A204.1 (cell line): ENCODE data around the gene GNG2.

Source experiments
- FAIRE-seq: peaks from 2 replicates; lab custom pipeline; 2012; peaks lifted over from hg19 to GRCh38; lab: Jason Lieb, UNC

GNG2 gene

DNA sequence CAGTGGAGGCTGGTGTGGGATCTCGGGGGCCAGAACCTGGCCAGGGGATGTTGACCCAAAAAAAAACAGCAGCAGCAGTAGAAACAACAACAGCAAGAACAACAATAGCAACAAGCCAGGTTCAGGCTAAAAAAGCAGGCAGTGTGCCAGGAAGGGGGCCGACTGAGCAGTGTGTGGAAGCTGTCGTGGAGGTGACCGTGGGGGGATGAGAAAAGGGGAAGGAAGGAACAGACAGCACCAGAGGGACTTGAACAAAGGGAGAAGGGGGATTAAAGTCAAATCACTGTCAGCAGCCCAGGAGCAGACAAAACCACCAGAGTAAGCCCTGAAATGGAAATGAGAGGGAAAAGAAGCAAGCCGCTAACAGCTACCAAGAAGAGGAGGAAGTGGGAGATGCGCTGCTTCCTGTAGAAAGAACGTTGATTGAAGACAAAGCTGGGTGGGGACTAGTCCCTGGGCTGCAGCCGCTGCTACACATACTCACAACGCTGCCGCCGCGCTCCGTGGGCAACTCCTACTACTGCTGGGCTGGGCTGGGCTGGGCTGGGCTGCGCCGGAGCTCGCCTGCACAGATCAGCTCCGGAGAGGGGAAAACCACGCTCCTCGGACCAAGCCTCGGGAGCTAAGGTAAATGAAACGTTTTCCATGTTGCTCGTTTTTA is at the start of gene GNG2:
GNG2 (plus strand) TSS at position 449 of the 661 bp plus-strand sequence. CDS start 90,067 bp downstream, outside the sequence.
- FAIRE-seq: no peak

DNA sequence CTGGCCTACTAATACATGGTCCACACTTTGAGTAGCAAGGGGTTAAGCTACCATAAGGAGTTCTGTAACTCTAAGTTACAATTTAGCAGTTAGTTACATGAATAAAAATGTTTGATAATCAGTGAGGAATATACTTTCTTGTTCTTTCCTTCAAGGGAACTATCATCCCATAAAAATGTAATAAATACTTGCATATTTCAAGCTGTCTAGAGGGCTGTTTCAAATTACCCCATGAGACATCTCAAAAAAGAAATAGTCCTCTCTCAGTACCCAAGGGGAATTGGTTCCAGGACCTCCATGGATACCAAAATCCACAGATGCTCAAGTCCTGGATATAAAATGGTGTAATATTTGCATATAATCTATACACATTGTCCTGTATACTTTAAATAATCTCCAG is 48.7 kb upstream of the GNG2 start:
- FAIRE-seq: no peak

DNA sequence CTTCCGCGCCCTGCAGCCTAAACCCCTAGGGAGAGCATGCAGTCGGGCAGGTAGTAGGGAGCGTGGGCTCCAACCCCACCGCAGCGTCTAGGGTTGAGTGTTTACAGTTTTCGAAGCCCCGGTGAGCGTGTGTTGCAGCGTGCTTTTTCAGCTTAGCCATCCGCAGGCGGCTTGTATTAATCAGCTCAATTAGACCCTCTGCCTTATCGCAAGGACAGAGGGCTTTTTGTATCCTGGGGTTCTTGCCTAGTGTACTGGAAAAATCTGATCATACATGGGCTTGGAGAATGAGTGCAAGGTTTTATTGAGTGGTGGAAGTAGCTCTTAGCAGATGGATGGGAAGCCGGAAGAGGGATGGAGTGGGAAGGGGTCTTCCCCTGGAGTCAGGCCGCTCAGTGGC is 44.4 kb upstream of the GNG2 start:
- FAIRE-seq: no peak

DNA sequence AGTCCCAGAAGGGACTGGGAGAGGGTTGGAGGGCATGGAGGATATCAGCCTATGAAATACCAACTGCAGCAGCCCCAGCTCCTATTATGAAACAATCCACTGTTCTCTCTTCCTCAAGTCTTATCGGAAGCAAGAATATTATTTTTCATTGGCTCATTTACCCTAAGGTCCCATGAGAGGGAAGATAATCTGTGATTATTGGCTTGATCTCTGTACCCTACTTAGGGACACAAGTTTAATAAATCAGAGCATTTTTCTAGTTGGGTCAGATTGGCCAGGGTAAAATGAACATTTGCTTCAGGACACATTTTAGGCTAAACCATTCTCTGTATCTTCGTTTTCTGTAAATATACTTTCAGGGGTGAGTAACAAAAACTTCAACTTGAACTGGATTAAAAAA is 43.1 kb upstream of the GNG2 start:
- no peak for FAIRE-seq

DNA sequence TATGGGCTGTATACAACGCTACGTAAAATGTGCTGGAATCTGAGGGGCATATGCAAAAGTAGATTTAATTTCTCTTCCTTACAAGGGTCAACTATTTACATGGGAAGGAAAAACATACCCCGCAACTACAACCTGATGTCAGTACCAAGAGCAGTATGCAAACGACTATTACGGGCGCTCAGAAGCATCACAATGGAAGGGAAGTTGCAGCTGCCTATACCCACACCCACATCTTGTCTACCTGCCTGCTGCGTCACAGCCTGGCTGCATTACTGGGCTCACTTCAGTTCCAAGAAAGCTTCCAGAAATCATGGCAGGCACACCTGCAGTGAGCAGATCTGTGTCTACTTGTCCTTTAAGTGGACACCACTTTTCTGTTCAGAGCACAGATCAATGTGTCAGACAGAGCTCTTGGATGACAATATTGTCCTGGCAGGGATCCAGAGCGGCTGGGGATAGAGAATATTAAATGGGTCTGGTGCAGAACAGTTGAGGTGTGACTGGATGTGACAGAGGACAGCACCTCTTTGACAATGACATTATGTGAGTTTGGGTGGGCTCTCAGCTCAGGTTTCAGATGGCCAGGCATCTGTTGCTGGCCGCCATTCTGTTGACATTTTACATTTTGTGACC is 41.5 kb upstream of the GNG2 start:
- FAIRE-seq: no peak

DNA sequence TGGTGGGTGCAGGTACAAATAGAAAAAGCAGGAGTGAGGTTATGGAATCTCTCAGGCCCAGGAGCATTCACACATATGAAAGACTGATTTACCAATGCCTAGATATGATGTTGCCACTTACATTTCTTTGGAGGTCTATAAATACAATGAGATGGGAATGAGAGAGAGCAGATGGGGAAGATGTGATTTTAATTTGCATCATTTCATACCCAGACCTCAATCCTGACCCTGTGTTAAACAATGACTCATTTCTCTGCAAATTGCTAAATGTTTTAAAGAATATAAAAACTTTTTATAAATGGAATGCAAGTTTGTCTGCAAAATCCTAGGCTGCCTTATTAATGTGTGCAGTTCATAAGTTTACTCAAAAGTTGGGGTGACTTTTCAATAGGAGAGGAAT is 38.6 kb upstream of the GNG2 start:
- no peak for FAIRE-seq

DNA sequence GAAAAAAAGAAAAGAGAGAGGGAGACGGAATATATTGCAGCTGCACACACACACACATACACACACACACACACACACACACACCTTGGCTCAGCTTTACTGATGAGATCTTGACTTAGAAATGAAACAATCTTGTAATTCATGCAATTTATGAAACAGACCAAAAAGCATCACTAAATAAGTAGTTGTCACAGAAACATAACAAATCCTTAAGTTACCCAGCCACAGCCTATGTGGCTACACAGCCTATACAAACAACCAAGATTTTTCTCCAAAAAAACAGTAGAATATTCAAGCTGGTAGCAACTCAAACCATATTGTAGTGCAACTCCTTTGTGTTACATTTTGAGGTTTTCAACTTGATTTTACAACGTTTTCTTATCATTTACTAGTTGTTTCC is 37.9 kb upstream of the GNG2 start:
- FAIRE-seq: no peak

DNA sequence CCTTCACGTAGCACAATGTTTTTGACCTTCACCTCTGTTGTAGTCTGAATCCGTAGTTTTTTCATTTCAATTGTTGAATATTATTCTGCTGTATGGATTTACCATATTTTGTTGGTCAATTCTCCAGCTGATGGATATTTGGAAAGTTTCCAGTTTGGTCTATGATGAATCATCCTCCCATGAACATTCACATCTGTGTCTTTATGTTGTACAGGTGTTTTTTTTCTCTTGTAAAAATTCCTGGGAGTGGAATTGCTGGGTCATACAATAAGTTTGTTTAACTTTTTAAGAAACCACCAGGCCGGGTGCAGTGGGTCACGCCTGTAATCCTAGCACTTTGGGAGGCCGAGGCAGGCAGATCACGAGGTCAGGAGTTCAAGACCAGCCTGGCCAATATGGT is 36.7 kb upstream of the GNG2 start:
- FAIRE-seq: no peak

DNA sequence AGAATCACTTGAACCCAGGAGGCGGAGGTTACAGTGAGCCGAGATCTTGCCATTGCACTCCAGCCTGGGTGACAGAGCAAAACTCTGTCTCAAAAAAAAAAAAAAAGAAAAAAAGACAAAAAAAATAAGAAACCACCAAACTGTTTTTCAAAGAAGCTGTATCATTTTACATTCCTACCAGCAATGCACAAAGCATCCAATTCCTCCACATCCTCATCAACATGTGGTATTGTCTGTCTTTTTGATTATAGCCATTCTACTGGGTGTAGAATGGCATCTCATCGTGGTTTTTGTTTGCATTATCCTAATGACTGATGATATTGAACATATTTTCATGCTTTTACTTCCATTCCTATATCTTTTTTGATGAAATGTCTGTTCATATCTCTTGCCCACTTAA is 36.2 kb upstream of the GNG2 start:
- no peak for FAIRE-seq

DNA sequence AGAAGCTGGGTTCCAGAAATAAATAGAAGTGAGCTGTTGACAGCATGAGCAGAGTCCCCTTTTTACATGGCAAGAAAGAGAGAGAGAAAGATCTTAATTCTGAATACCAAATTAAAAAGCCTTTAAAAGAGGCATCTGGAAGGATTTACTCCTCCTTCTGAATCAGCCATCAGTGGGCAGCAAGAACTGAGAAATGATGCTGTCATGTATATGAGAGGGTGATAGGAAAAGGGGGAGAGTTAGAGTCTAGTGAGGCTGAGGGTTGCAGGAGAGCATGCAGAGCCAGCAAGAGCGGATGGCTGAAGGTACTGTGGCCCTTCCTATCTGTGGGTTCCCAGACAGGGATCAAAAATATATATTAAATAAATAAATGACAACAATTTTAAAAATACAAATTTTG is 34.5 kb upstream of the GNG2 start:
- no peak for FAIRE-seq

DNA sequence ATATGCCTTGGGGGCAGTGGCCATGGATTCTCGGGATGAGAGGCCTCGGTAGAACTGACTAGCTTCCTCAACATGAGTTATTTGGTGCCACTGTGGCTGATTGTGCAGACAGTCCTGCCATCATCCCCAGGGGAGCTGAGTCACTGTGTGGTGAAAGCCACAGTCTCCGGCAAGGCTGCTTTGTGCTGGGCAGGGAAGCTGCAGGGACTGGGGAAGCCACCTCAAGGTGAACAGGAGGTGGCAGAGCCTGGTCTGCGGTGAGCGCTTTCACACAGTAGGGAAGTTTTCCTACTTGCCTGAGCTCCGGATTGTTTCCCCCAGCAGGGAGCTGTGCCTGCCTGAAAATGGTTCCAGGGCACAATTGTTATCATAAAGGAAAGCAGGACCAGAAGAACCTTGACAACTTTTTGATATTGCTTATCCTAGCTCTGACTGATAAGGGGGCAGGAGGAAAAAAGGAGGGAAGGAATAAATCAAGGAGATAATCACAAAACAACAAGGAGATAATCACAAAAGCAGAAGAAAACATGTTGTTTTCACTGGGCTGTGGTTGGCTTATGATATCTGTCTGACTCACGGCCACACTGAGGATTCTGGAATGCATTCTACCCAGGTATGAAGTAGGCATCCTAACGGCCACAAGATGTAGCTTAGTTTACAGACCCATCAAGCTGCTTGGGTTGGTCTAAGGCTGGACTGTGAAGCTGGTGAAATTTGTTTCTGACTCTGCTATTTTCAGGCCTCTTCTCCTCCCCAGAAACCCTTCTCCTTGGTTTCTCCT is 32.2 kb upstream of the GNG2 start:
- FAIRE-seq: no peak

DNA sequence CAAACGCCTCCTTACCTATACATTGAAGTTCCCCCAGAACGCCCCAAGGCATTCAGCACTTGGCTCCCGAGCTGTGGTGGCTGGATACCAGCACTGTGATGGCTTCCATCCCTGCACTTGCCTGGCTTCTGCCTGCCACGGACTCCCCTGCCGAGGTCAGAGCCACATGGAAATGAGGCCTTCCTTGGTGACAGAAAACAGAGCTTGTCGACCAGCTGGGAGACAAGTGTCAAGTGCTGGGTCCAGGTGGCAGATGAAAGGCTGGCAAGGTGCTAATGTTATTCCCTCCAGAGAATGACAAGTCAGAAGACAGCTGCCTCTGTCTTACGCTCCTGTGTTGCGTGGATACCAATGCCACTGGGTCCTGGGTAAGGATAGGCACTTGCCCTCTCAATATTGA is 26.2 kb upstream of the GNG2 start:
- no peak for FAIRE-seq

DNA sequence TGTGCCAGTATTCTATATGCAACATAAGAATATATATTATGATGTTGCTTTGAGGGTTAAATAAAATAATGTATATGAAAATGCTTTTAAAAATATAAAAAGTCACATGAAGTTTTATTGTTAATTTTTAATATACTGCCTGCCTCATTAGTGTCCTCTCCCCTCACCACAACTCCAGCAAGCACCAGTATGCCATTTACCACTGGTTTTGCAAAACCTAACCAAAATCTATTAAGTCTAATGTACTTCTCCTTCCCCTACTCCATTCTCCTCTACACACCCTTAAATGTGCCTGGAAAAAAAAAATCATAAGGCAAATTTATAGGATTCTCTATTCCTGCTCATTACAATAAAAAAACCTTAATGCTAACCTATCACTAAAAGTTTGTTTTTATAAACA is 24.0 kb upstream of the GNG2 start:
- FAIRE-seq: no peak

DNA sequence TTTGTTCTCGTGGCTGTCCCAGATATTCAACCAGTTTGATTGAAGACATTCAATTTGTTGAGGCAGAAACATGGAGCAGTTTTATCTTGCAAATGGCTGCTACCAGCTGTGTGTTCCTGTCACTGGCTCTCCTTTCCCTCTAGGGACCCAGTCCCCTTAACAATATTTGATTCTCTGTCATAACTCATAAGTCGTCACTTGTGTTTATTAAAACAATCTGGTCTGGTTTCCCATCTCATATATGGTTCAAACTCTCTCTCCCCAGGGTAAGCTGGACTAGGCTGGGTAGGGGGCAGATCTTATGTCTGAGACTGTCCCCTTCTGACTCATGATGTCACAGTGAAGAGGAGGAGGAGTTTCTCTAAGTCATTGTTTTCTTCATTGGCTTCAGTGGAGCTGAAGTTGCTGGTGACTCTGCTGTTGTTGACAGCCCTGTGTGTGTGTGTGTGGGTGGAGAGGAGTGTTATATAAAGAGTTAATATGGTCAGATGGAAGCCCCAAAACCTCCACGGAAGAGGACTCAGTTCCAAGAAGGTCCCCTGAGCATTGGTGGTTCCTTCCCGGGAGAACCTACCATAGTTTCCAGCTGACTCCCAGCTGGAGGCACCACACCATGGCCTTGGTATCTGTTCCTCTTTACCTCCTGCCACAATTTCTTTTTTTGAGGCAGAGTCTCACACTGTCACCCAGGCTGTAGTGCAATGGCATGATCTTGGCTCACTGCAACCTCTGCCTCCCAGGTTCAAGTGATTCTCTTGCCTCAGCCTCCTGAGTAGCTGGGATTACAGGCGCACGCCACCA is 16.1 kb upstream of the GNG2 start:
- FAIRE-seq: no peak

DNA sequence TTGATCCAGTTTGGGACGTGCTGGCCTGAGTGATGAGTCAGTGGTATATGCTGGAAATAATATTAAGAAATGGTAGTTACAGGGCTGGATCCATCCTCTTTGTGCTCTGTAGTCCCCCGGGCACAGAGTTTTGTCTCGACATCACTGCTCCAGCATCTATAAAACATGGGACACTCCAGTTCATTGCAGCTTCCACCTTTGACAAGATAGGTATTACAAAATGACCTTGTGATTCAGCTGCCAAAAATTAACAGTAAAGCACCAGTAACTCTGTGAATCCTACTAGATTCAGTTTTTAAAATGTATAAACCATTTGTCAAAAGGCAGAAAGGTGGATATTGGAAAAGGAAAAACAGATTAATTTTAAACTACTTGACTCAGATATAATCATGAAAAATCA is 14.6 kb upstream of the GNG2 start:
- no peak for FAIRE-seq

DNA sequence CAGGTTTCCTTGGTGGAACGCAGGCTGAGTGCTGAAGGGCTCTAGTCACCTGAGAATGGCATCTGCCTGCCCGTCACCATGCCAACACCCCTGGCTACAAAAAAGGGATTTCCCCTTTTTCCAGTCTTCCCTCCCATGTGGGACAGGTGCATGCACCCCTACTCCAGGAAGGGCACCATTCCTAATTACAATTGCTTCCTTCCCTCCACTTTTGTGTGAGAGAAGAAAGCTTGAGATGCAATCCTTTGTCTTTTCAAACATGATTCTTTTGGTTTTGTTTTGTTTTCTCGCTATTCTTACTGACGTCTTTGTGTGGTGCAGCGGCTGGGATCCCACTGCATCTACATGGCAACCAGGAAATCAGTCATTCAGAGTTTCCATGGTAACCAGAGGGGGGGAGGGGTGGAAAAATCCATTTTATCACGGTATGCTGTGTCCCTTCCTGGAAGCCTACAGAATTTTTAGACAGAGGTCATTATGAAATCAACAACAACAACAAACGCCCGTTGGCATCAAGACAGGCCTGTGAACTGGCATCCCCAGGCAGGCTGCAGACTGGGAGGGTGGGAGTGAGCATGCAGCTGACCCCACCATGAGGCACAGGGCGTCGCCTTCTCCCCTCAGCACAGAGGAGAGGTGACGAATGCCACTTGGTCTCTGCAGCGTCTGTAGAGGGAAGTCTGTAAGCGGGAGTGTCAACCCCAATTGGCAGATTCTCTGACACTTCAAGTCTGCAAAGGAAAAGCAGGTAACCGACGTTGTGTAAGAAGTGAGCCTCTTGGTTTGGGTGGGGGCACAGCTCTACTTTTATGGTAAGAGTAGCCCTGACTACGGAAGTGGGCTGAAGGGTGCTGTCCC is 13.6 kb upstream of the GNG2 start:
- no peak for FAIRE-seq

DNA sequence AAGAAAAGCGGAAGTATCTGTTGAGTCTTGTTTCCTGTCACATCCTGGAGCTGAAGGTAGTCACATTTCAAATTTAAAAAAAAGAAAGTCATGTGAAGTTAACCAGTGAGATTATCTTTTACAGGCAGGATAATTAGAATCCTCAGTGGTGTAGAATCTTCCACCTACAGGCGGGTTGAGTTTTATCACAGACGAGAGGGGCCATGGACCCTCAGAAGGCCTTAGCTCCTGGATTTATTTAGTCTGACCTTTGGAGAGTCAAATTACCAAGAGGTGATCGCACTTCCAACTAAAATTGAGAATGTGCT is 13.0 kb upstream of the GNG2 start:
- no peak for FAIRE-seq

DNA sequence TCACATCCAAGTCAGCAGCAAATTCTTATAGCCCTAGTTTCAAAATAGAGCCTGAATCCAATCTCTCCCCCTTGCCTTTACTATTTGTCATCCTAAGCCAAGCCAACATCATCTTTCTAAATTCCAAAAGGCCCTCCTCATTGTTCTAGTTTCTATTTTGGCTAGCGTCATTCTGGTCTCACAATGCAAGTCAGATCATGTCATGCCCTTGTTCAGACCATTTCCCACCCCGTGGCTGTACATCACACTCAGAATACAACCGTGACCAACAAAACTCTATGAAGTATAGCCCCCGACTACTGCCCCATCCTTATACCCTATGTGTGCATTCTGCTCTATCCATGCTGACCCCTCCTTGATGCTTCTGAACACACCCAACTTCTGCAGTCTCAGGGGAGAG is 12.3 kb upstream of the GNG2 start:
- no peak for FAIRE-seq

DNA sequence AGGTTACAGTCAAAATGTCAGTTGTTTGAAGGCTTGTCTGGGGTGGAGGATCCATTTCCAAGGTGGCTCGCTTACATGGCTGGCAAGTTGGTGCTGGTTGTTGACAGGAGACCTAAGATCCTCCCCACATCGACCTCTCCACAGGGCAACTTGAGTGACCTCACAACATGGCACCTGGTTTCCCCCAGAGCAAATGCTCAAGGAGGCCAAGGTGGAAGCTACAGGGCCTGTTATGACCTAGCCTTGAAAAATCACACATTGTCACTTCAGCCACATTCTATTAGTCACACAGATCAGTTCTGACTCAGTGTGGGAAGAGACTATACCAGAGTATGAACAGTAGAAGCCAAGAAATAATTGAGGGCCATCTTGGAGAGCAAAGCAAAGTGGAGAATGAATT is 11.3 kb upstream of the GNG2 start:
- no peak for FAIRE-seq

DNA sequence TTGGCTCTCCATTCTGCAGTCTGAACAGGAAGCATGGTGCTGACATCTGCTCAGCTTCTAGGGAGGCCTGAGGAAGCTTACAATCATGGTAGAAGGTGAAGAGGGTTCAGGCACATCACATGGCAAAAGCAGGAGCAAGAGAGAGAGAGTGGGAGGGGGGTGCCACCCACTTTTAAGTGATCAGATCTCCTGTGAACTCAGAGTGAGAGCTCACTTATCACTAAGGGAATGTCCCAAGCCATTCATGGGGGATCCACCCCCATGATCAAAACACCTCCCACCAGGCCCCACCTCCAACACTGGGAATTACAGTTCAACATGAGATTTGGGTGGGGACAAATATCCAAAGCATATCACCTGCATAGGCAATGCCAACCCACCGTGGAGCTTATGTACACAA is 9.8 kb upstream of the GNG2 start:
- FAIRE-seq: no peak

DNA sequence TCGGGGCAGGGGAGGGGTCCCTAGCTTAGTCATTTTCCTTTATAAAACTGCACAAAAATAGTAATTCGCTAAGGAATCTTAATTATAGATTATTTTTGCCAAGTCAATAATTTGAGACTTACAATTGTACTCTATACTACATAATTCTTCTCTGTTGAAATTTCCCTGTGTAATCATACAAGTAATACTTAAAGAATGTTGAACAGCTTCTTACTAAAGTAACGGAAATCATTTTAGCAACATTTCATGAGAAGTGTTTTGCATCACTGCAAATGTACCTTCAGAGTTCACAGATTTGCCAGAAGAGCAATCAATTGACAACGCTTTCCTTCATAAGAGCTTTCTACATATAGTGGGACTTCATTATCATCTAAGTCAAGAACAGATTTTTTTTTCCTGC is 7.9 kb upstream of the GNG2 start:
- no peak for FAIRE-seq

DNA sequence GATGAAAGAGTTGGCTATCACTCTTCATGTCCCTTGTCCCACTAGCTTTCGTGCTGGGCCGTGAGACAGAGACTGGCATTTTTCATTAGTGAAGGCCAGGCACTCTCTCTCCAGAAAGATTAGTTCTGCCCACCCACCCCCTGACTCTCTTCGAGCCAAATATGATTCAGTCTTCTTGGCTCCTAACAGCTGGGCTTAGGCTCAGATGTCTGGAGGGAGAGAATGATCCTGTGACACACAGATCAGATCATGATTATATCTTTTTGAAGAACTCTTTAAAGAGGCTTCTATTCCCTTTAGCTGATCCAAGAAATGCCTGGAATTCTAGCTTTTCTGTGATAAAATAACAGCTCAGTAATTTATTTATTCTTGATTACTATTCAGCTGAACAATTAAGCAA is 5.2 kb upstream of the GNG2 start:
- FAIRE-seq: no peak
